Measurements from ENCODE around the gene SPATC1L.

Gene SPATC1L

GRCh38 chr21:46218906-46219590 is 34.8 kb upstream of the SPATC1L start:
- TF ChIP-seq OSR1 (CRISPR knock-in tag; IDR thresholded peaks at IDR 0.05): no peak
- TF ChIP-seq ZC3H10 (CRISPR knock-in tag; IDR thresholded peaks at IDR 0.05): no peak
- no peak for TF ChIP-seq ZNF70 (CRISPR knock-in tag; IDR thresholded peaks at IDR 0.05)
- no peak for TF ChIP-seq POU6F1 (CRISPR knock-in tag; IDR thresholded peaks at IDR 0.05; ENCODE audit: borderline replicate concordance, low read depth)
- no peak for TF ChIP-seq CSRNP3 (CRISPR knock-in tag; IDR thresholded peaks at IDR 0.05)
- no peak for TF ChIP-seq RARB (CRISPR knock-in tag; IDR thresholded peaks at IDR 0.05)
- no peak for TF ChIP-seq TCF4 (CRISPR knock-in tag; IDR thresholded peaks at IDR 0.05; ENCODE audit: borderline replicate concordance)
- no peak for TF ChIP-seq ZFP30 (CRISPR knock-in tag; IDR thresholded peaks at IDR 0.05)
- TF ChIP-seq TSHZ2 (CRISPR knock-in tag; IDR thresholded peaks at IDR 0.05): no peak
- no peak for TF ChIP-seq PPARA (CRISPR knock-in tag; IDR thresholded peaks at IDR 0.05; ENCODE audit: borderline replicate concordance)
- no peak for TF ChIP-seq ISL1 (CRISPR knock-in tag; IDR thresholded peaks at IDR 0.05)
- TF ChIP-seq ESRRG (CRISPR knock-in tag; IDR thresholded peaks at IDR 0.05): no peak
- no peak for TF ChIP-seq ARNTL (CRISPR knock-in tag; IDR thresholded peaks at IDR 0.05; ENCODE audit: borderline replicate concordance, low read depth)
- no peak for TF ChIP-seq ZFP3 (CRISPR knock-in tag; IDR thresholded peaks at IDR 0.05)
- no peak for TF ChIP-seq GLIS3 (CRISPR knock-in tag; IDR thresholded peaks at IDR 0.05)
- no peak for TF ChIP-seq CSDC2 (CRISPR knock-in tag; IDR thresholded peaks at IDR 0.05)
- ATAC-seq: no peak

- TF ChIP-seq CREB5 (CRISPR knock-in tag; IDR thresholded peaks at IDR 0.05; ENCODE audit: low read depth) (no peak), ARNTL (CRISPR knock-in tag; IDR thresholded peaks at IDR 0.05; ENCODE audit: borderline replicate concordance, low read depth) (no peak), GLIS3 (CRISPR knock-in tag; IDR thresholded peaks at IDR 0.05) (no peak)
- ATAC-seq: no peak
Measured at GRCh38 chr21:46217511-46218196, 33.4 kb upstream of the SPATC1L start.

- no peak for ATAC-seq
- TF ChIP-seq PPARA (CRISPR knock-in tag; IDR thresholded peaks at IDR 0.05; ENCODE audit: borderline replicate concordance): no peak
- TF ChIP-seq ZNF70 (CRISPR knock-in tag; IDR thresholded peaks at IDR 0.05): no peak
- TF ChIP-seq TOX (CRISPR knock-in tag; IDR thresholded peaks at IDR 0.05; ENCODE audit: borderline replicate concordance): no peak
- TF ChIP-seq PATZ1 (CRISPR knock-in tag; IDR thresholded peaks at IDR 0.05; ENCODE audit: borderline replicate concordance): no peak
- TF ChIP-seq RARB (CRISPR knock-in tag; IDR thresholded peaks at IDR 0.05): no peak
- no peak for TF ChIP-seq ZNF565 (CRISPR knock-in tag; conservative IDR thresholded peaks at IDR 0.05; ENCODE audit: low read depth)
- TF ChIP-seq ZNF8 (CRISPR knock-in tag; IDR thresholded peaks at IDR 0.05): no peak
- TF ChIP-seq CSDC2 (CRISPR knock-in tag; IDR thresholded peaks at IDR 0.05): no peak
- TF ChIP-seq OSR1 (CRISPR knock-in tag; IDR thresholded peaks at IDR 0.05): no peak
Measured at GRCh38 chr21:46216132-46216747, 32.0 kb upstream of the SPATC1L start.
